Epithelial cell of proximal tubule (primary cell): ENCODE data around the gene ZNF710. TPM values are rescaled to one million over a fixed set of nuclear protein-coding genes. Genes with fewer than 3 reads are reported as not detected.

Experiments
- DNase-seq: peaks from one replicate; pipeline ENCODE4 v3.0.0-alpha.2; 2011; ENCODE audit warnings: low read depth
- H3K4me3 ChIP-seq: 2 replicates; pipeline ENCODE4 v1.5.1; 2011; ENCODE audit warnings: low read depth, mild to moderate bottlenecking, low read length
- total RNA-seq: library from RNA; depleted of rRNA; stranded (reverse); fragments of >200 nt; gene quantifications from 2 replicates; pipeline ENCODE4 v1.2.3, GENCODE V29; 2015
- TF ChIP-seq, protein P1 (sequence below): conservative IDR thresholded peaks from 2 replicates; pipeline ENCODE4 v1.5.1; 2012; ENCODE audit warnings: low read depth, mild to moderate bottlenecking, low read length

ZNF710 gene
- total RNA-seq, 1 donor from 2014 or later: 11.4 TPM

DNA sequence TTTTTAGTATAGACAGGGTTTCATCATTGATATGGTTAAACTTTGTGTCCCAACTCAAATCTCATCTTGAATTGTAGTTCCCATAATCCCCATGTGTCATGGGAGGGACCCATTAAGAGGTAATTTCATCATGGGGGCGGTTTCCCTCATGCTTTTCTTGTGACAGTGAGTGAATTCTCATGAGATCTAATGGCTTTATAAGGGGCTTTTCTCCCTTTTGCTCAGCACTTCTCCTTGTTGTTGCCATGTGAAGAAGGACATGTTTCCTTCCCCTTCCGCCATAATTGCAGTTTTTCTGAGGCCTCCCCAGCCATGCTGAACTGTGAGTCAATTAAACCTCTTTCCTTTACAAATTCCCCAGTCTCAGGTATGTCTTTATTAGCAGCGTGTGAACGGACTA lies 20.2 kb upstream of the ZNF710 start:
- H3K4me3 ChIP-seq: no peak overlapping the region
- TF ChIP-seq, protein P1, sequence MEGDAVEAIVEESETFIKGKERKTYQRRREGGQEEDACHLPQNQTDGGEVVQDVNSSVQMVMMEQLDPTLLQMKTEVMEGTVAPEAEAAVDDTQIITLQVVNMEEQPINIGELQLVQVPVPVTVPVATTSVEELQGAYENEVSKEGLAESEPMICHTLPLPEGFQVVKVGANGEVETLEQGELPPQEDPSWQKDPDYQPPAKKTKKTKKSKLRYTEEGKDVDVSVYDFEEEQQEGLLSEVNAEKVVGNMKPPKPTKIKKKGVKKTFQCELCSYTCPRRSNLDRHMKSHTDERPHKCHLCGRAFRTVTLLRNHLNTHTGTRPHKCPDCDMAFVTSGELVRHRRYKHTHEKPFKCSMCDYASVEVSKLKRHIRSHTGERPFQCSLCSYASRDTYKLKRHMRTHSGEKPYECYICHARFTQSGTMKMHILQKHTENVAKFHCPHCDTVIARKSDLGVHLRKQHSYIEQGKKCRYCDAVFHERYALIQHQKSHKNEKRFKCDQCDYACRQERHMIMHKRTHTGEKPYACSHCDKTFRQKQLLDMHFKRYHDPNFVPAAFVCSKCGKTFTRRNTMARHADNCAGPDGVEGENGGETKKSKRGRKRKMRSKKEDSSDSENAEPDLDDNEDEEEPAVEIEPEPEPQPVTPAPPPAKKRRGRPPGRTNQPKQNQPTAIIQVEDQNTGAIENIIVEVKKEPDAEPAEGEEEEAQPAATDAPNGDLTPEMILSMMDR: no peak
- no peak for DNase-seq

DNA sequence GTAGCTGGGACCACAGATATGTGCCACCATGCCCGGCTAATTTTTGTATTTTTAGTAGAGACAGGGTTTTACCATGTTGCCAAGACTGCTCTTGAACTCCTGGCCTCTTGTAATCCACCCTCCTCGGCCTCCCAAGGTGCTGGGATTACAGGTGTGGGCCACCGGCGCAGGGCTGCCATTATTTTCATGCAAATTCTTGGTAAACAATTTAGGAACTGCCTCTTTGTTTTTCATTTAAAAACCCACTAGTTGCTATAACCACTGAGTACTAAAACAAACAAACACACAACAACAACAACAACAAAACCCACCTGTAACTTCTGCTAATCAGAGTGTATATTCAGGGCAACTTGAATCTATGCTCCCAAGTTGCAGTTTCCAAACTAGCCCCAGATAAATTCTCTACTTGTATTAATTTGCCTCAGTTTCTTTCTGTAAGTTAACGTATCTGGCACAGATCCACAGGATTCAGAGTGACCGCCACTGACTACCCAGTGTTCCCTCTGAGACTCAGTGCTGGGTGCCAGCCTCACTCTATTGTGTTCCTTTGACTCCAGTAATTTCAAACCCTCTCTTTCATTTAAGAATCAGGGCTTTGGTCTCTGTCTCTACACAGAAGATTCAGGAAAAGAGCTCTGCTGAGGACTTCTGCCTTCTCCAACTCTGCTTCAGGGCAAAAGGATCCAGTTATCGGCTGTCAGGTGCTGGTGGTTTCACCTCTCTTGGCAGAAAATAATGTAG lies 18.6 kb upstream of the ZNF710 start:
- TF ChIP-seq, protein P1: no peak
- DNase-seq: no peak
- H3K4me3 ChIP-seq: no peak overlapping the region

DNA sequence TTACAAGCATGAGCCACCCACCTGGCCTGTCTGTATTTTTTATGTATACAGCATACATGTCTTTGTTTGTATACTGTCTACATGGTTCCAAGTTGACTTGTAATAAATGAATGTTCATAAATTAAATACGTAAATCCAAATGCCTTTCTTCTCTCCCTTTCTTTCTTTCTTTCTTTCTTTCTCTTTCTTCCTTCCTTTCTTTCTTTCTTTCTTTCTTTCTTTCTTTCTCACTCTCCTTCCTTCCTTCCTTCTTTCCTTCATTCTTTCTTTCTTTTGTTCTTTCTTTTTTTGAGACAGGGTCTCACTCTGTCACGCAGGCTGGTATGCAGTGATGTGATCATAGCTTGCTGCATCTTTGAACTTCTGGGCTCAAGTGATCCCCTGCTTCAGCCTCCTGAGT lies 17.1 kb upstream of the ZNF710 start:
- TF ChIP-seq, protein P1: no peak
- no peak for DNase-seq
- no peak overlapping the region for H3K4me3 ChIP-seq

DNA sequence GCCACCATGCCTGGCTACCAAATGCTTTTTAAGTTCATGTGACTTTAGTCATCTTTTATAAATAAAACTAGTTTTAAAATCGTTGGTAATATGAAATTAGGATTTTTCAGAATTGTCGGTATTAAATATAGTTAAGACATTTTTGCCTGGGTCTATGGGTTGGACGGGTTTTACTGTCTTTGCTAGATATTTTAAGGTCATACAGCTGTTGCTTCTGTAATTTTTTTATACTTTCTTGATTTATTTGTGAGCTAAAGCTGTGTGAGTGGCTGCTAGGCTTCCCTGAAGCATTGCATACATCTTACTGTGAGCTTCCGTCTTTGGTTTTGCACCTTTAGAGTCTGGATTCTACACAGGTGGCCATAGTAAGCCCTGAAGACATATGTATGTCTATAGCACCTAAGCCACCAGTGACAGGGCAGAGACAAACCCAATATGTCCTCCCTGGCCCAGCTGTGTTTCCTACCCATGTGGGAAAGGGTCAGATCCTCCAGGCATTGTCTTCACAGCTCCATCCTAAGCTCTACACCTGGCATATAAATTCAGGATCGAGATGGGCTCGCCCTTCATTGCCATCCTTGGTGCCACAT lies 16.6 kb upstream of the ZNF710 start:
- TF ChIP-seq, protein P1: no peak
- no peak overlapping the region for H3K4me3 ChIP-seq
- no peak for DNase-seq

DNA sequence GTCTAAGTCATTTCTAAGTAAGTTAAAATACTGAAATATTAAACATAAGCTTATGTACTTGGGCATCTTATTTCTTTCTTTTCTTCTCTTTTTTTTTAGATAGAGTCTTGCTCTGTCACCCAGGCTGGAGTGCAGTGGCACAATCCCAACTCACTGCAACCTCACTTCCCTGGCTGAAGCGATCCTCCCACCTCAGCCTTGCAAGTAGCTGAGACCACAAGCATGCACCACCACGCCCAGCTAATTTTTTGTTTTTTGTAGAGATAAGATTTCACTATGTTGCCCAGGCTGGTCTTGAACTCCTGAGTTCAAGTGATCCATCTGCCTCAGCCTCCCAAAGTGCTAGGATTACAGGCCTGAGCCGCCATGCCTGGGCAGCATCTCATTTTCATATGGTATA lies 16.0 kb upstream of the ZNF710 start:
- DNase-seq: no peak
- TF ChIP-seq, protein P1: no peak
- no peak overlapping the region for H3K4me3 ChIP-seq

DNA sequence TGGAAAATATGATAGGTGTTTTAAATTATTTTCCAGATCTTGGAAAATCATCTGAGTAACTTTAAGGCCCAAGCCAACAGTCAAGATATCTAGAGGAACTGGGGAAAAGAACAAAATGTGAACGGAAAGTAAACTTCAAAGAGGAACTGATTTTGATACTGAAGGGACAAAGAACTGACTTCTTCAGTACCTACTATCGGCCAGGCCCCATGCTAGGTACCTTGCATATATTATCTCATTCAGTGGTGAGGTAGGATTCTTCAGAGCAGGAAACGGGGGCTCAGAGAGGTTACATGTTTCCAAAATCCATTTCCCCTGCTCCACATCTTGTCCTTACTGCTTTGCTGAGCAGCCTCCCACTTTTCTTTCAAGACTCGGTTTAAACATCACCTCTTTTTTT lies 9.8 kb upstream of the ZNF710 start:
- no peak overlapping the region for H3K4me3 ChIP-seq
- TF ChIP-seq, protein P1: no peak
- DNase-seq: no peak

DNA sequence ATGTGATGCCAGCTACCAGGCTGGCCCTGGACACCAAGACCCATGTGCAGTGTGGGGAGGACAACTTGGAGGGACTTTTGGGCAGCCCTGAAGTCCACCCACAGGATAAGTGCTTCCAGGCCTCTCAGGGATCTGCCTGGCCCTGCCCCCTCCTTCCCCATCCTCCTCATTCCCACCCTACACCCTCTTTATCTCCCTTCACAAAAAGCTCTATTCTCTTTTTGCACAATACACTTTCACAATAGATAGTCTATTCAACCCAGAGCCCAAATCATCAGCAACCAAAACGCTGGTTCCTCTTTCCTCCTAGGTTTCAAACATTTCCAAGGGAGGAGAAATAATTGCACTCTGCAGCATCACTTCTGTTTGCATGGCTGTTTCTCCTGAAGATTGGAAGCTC lies 7.8 kb upstream of the ZNF710 start:
- DNase-seq: no peak
- TF ChIP-seq, protein P1: no peak
- no peak overlapping the region for H3K4me3 ChIP-seq
